SW480 (cell line): ENCODE results near the gene SFXN2.
A peak's percentile ranks its signal among the peaks of the same experiment; 100 is the strongest.
"Not testable (repeated sequence)": the region's sequence is repeated elsewhere in the genome, so short reads cannot be mapped to it uniquely, and the experiment has no call there.

ENCODE experiments used
- DNase-seq: peaks from one replicate; pipeline ENCODE4 v3.0.0-alpha.2; 2016; ENCODE audit warnings: low spot score

Gene SFXN2

DNA sequence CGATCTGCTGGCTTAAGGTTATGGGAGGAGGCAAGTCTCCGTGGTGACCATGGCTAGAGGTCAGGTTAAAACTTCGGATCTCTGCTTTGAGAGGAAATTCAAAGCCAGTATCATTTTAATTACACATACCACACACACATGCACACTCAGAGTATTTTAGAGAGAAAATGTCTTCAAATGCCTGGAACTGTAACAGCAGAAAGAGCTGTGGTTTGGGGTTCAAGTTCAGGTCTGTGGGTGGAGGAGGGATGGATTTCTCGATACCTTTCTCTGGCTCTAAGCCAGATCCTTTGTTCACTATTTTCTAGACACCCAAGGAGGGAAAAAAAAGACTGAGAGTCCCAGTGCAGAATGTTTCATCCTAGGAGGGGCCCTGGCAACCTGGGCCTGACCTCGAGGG is 32.7 kb upstream of the SFXN2 start:
- DNase-seq: no peak

DNA sequence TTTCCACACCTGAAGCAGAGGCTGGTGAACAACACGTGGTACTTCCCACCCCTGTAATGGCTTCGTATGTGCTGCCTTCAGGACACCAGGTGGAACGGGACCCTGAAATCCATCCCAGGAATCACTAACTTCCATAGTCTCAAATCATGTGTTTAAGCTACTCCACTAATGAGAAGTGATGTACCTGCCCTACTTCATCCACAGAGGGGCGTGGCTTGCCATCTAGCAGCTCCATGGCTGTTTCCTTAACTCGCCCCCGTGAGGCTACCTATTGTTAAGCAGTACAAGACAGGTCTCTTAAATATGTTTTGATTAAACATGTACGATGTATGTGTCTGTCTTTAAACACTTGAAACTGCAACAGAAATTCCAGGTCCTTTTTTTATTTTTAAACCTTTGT is 32.0 kb upstream of the SFXN2 start:
- no peak for DNase-seq

GRCh38 chr10:102682981-102683380 is 31.5 kb upstream of the SFXN2 start:
- DNase-seq: no peak

DNA sequence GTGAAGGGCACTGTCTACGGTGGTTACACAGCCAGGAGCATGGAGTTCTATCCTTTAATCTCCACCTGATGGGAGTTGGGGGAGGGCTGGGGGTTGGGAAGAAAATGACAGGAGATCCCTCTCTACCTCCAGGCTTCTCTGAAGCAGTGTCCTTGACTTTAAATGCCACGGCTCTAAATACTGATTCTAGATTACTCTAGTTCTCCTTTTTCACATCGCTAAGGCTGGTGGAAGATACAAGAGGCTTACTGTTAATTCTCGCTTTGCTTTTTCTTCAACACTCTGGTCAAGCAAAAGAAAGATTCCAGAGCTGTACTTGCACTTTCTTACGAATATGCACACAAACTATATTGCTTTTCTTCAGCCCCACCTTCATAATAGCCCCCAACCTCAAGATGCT is 30.7 kb upstream of the SFXN2 start:
- DNase-seq: no peak

- no peak for DNase-seq
Measured at GRCh38 chr10:102691285-102692066, 23.0 kb upstream of the SFXN2 start.

GRCh38 chr10:102695401-102695800 is 19.0 kb upstream of the SFXN2 start:
- DNase-seq: not testable (repeated sequence)

DNA sequence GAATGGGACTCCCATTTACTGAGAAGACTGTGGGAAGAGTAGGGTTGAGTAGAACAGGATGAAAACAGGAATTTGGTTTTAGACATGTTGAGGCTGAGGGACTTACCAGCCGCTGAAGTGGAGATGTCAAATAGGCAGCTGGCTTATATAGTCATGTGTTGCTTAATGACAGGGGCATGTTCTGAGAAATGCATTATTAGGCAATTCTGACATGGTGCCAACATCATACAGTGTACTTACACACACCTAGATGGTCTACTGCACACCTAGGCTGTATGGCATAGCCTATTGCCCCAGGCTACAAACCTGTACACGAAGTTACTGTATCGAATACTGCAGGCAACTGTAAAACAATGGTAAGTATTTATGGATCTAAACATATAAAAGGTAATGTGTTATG is 17.7 kb upstream of the SFXN2 start:
- DNase-seq: no peak

DNA sequence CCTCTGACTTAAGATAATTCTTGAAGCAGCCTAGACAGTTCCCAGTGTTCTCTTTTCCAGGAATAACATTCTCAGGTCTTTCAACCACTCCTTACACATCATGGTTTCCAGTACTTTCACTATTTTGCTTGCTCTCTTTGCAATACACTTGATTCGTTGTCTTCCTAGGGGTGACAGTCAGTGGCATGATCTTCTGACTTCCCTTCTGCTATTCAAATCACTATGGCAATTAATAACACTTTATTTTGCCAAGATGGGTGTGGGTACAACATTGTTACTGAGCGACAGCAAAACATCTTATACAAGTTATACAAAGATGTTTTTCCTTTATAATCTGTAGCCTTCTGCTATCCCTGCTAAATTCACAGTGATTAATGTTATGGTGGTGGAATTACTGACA is 15.5 kb upstream of the SFXN2 start:
- DNase-seq: no peak

- DNase-seq: no peak
Measured at GRCh38 chr10:102701272-102701671, 13.2 kb upstream of the SFXN2 start.

DNA sequence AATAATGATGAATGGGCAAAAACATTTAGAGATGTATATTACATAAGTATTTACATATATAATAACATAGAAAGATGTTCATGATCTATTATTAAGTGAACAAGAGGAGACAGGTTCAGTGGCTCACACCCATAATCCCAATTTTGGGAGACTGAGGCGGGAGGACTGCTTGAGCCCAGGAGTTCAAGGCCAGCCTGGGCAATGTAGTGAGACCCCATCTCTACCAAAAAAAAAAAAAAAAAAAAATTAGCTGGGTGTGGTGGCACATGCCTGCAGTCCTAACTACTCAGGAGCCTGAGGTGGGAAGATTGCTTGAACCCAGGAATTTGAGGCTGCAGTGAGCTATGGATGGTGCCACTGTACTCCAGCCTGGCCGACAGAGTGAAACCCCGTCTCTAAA is 12.6 kb upstream of the SFXN2 start:
- no peak for DNase-seq

DNA sequence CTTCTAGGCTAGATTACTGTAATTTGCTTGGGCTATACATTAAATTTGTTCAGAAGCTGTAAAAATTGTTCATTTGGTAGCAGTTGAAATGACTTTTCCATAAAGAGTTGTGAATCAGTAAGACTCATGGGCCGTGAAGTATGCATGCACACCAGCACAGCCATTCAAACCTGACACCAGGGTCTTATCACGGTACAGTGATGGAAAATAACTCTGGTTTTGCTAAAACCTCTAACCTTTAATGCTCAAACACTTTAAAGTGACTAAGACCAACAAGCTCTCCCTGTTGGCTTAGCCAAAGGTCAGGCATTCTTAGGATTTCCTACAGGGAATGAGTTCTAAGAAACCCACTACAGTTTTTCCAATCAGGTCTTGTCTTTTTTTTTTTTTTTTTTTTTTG is 11.7 kb upstream of the SFXN2 start:
- DNase-seq: no peak

- no peak for DNase-seq
Measured at GRCh38 chr10:102704915-102705314, 9.5 kb upstream of the SFXN2 start.

GRCh38 chr10:102705531-102705930 is 8.9 kb upstream of the SFXN2 start:
- DNase-seq: no peak

DNA sequence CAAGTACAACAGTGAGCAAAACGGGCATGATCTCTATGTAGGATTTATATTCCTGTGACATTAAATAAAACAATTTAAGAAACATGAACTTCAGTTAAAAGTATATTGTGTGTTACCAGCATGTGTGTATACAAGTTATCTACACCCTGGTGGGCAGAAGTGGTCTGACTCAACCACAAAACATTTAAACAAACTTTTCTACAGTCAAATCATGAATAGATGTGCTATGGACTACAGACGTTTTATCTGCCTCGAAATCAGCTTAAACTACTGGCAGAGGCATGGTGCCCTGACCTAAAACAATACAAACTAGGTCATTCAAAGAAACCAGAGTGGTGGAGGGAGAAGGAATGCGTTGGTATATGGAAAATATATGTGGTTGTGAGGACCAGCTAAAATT is 3.8 kb upstream of the SFXN2 start:
- peak; percentile 54 for DNase-seq

DNA sequence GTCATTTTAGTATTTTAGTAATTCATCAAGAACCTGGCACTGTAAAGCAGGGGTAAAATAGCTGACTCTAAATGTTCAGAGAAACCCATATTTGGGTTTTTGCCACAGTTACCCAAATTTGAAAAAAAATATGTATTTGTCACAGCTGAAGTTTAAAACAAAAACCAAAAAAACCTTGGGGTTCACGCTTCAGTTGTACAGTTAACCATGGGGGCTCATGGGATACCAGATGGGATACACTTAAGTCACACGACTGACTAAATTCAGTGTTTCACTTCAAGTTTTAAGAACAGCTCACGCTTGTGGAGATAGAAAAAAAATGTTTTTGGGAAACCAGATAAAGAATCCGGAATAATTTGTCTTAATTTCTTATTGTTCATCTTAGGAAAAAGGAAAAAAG is 2.3 kb upstream of the SFXN2 start:
- no peak for DNase-seq

- DNase-seq: no peak
Measured at GRCh38 chr10:102712843-102713538, 1.4 kb upstream of the SFXN2 start.

- DNase-seq: no peak
Measured at GRCh38 chr10:102713539-102713813, 960 bp upstream of the SFXN2 start.

GRCh38 chr10:102713814-102714620 is 419 bp upstream of the SFXN2 start, which contains the start of gene ARL3:
Gene ARL3 (minus strand): TSS chr10:102714397. CDS start chr10:102714275, 122 bp downstream.
- DNase-seq: peak; percentile 97

DNA sequence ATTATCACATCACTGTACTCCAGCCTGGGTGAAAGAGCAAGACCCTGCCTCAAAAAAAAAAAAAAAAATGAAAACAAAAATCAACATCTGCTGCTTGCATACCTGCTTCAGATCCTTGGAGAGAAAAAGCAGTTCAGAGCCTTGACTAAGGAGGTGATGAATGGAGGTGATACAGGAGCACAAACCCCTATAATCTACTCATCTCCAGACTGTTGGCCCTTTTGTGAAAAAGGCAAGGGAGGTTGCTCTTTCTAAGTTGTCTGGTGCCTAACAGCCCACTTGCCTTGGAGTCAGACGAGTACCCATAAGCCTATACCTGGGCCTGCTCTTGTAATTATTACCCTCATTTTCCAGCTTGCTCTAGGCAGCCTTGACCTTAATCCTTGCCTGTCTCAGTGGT is 1.4 kb downstream of the SFXN2 start:
- no peak for DNase-seq

GRCh38 chr10:102716900-102717565 is 2.6 kb downstream of the SFXN2 start:
- not testable (repeated sequence) for DNase-seq

DNA sequence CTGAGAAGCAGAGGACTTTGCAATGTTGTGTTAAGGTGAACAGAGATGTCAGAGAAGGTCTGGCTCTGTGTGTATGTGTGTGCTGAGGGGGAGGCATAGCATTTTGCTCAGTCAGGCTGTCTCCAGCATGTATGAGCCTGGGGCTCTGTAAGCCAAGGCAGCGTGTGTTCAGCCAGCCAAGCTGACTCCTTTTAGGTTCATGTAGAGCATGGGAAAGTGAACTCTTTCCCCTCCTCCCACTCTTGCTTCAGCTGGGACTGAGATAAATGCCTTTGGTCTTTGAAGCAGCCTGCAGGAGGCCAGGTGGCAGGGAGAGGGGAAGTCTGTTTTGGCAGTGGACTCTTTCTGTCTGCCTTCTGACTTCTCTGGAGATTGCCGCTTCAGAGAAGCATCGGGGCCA is 3.8 kb downstream of the SFXN2 start:
- DNase-seq: no peak

DNA sequence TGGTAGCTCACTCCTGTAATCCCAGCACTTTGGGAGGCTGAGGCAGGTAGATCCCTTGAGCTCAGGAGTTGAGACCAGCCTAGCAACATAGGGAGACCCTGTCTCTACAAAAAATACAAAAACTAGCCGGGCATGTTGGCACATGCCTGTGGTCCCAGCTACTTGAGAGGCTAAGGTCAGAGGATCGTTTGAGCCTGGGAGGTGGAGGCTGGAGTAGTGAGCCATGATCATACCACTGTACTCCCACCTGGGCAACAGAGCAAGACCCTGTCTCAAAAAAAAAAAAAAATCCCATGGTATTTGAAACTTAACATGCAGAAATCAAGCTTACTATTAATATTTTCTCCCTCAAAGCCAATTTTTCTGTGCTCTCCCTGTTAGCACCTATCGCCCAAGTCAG is 5.9 kb downstream of the SFXN2 start:
- no peak for DNase-seq
